Kidney (tissue), 14 donors: ENCODE data around the gene MED28. TPM values are rescaled to one million over a fixed set of nuclear protein-coding genes. Genes with fewer than 3 reads are reported as not detected.

ENCODE experiments used
- DNase-seq, 5 donors: peaks; one replicate each; pipeline ENCODE4 v3.0.0-alpha.2; 2013 to 2020
- FAIRE-seq: peaks from 2 replicates; lab custom pipeline; 2012; peaks lifted over from hg19 to GRCh38; lab: Jason Lieb, UNC
- H3K27ac ChIP-seq, 2 donors: one replicate each; pipeline ENCODE4 v1.7.0; 2013; ENCODE audit warnings: low read depth in 2 of 2, low read length in 2 of 2, inconsistent platforms in 1 of 2
- H3K27me3 ChIP-seq: one replicate; pipeline ENCODE4 v1.7.1; 2013; ENCODE audit warnings: low read length, inconsistent platforms; ENCODE audit not compliant: control insufficient read depth, insufficient read depth
- H3K36me3 ChIP-seq, 3 donors: one replicate each; pipeline versions ENCODE4 v1.7.0 to v1.7.1; 2013; ENCODE audit warnings: low read length in 3 of 3, control low read depth in 1 of 3, inconsistent platforms in 1 of 3; ENCODE audit not compliant: insufficient read depth in 3 of 3, control insufficient read depth in 2 of 3
- H3K4me1 ChIP-seq, 3 donors: one replicate each; pipeline versions ENCODE4 v1.7.0 to v1.7.1; 2013; ENCODE audit warnings: low read length in 3 of 3, inconsistent platforms in 1 of 3, low read depth in 1 of 3; ENCODE audit not compliant: control insufficient read depth in 2 of 3, insufficient read depth in 2 of 3
- H3K4me3 ChIP-seq, 3 donors: one replicate each; pipeline versions ENCODE4 v1.7.0 to v1.8.1; 2013; ENCODE audit warnings: low read length in 3 of 3, control low read depth in 1 of 3, inconsistent platforms in 1 of 3
- H3K9ac ChIP-seq, 3 donors: one replicate each; pipeline versions ENCODE4 v1.7.0 to v1.7.1; 2013; ENCODE audit warnings: low read length in 3 of 3, control low read depth in 1 of 3, inconsistent platforms in 1 of 3
- H3K9me3 ChIP-seq, 3 donors: one replicate each; pipeline versions ENCODE4 v1.7.0 to v1.7.1; 2013; ENCODE audit warnings: low read length in 3 of 3, control low read depth in 1 of 3, inconsistent platforms in 1 of 3; ENCODE audit not compliant: control insufficient read depth in 2 of 3, insufficient read depth in 1 of 3
- intact Hi-C: fragments of 100-400 bp; cut with DNase I; formaldehyde crosslinking; loops from one replicate; pipeline ENCODE4 v1.11.1; 2022
- polyA plus RNA-seq: library from polyadenylated mRNA; stranded (reverse); fragments of 350-450 nt; fragmentation: Illumina TruSeq; extraction: RNeasy Lipid Tissue Mini Kit (QIAGEN cat#74804); gene quantifications from one replicate; pipeline ENCODE4 v1.2.3, GENCODE V29; 2014; ENCODE audit warnings: low read depth, low replicate concordance; ENCODE audit not compliant: insufficient read depth
- total RNA-seq: library from RNA; stranded (reverse); fragmentation: NEBNext Ultra II Directional; extraction: Animal tissue kit (Norgen Biotek cat#: 25700); gene quantifications from one replicate; pipeline ENCODE4 v1.2.1, GENCODE V29; 2021
- TF ChIP-seq, protein P1 (sequence below): IDR thresholded peaks from 3 replicates; pipeline ENCODE4 v1.5.1; 2012; ENCODE audit warnings: mild to moderate bottlenecking, moderate library complexity, borderline replicate concordance; ENCODE audit not compliant: insufficient read depth; ENCODE audit errors: extremely low read depth
- donor health status: control.
- donor health status: control.
- donor health status: control.
- donor health status: control.
- donor health status: control.
- donor health status: DM: yes; HTN: yes; CAD: no.
- donor health status: Normal renal cell carcinoma (clear cell type).

The MED28 gene
- total and polyA plus RNA-seq, 2 donors from 2014 or later = 26.1 to 45.2 TPM

DNA sequence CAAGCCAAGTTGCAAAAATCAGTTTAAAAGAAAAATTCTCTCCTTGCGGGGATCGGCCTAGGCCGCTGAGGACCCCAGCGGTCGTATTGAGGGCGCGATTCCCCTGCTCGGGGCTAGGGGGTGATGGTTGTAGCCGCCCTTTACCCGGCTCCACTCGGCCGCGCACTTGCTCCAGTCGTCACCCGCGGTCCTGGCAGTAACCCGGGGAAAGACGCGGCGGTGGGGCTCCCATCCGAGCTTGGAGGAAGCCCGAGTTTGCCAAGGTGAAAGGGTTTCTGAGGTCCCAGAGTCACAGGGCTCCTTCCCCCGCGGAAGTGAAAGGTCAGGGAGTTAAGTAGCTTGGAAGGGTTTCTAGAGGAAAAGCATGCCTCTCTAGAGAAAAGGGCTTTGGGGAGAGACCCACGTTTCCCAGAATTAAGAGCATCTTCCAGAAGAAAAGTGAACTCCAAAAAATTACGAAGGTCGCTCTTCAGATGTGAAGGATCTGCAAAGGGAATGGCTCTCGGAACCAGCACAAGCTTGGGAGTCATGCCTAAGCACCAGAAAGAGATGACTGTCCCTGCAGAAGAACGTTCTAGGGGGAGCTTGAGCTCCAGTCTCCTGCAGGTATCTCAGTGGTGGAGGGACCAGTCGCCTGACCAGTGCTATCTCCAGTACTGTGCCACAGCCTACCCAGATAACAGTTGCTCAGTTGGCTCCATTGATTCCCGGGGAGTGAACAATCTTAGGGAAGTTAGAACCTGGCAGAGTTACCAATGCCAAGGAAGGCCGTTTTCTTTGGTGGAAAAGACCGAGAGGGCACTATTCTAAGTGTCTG, 36.6 kb upstream of the MED28 start:
- Histone ChIP-seq H3K4me1 (peaks cover 0 to 19% (median 8%) of the 10 kb centered on the region in 3 donors), H3K36me3 (peaks cover 5 to 15% (median 8%) of the 10 kb centered on the region in 3 donors), H3K27ac (peak overlapping the region; percentile 98), H3K9ac (peak overlapping the region; percentile 29 to 90 (median 86)), H3K4me3 (peak overlapping the region; percentile 63 to 89 (median 69)), H3K27me3 (no peaks in the 10 kb centered on the region), H3K9me3 (no peaks in the 10 kb centered on the region)
- TF ChIP-seq, protein P1, sequence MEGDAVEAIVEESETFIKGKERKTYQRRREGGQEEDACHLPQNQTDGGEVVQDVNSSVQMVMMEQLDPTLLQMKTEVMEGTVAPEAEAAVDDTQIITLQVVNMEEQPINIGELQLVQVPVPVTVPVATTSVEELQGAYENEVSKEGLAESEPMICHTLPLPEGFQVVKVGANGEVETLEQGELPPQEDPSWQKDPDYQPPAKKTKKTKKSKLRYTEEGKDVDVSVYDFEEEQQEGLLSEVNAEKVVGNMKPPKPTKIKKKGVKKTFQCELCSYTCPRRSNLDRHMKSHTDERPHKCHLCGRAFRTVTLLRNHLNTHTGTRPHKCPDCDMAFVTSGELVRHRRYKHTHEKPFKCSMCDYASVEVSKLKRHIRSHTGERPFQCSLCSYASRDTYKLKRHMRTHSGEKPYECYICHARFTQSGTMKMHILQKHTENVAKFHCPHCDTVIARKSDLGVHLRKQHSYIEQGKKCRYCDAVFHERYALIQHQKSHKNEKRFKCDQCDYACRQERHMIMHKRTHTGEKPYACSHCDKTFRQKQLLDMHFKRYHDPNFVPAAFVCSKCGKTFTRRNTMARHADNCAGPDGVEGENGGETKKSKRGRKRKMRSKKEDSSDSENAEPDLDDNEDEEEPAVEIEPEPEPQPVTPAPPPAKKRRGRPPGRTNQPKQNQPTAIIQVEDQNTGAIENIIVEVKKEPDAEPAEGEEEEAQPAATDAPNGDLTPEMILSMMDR = no peak
- no peak for FAIRE-seq
- intact Hi-C loops = no loop called here
- peak in 3 of 5 donors; percentile 59 to 90 (median 77) for DNase-seq

DNA sequence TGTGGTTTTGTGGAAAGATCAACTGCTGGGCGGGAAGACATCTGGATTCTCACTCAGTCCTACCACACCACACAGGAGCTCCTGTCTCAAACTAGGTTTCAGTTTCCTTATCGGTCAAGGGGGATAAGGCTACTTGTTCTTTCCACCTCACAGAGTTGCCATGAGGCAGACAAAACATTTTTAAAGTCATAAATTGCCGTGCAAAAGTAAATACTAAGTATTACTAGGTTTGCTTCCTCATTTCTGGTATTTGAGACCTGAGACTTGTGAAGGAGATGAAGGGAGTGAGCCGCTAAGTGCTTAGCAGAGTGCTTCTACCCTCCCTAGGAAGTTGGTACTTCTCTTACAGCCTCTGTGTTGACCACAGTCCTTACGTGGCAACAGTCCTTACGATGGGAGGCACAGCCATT, 36.0 kb upstream of the MED28 start:
- Histone ChIP-seq H3K4me1 (peaks cover 0 to 19% (median 8%) of the 10 kb centered on the region in 3 donors), H3K4me3 (peak overlapping the region; percentile 63 to 89 (median 69)), H3K27me3 (no peaks in the 10 kb centered on the region), H3K36me3 (peaks cover 5 to 21% (median 13%) of the 10 kb centered on the region in 3 donors), H3K27ac (peak overlapping the region in 1 of 2 donors; percentile 98), H3K9me3 (no peaks in the 10 kb centered on the region), H3K9ac (peak overlapping the region in 2 of 3 donors; percentile 86 to 90)
- DNase-seq (no peak), FAIRE-seq (no peak)
- intact Hi-C loops = no loop called here
- TF ChIP-seq, protein P1 = no peak

DNA sequence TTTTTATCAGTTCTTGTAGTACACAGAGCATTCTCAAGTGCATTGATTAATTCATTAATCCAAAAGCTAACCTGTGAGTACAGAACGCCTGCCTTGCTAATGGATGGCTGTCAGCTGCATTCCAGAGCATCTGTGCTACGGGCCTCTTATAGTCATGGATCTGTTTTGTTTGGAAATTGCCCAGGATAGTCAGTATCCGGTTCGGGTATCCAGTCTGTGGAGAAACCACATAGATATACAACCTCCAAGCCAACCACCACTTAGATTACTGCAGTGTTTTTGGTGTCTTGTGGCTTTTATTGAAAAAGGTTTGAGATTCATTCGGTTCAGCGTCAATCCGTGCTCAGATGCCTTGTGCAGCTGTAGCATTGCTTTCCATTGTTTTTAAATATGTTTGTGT, 33.5 kb upstream of the MED28 start:
- H3K9me3 ChIP-seq = no peaks in the 10 kb centered on the region
- H3K9ac ChIP-seq = no peak overlapping the region
- TF ChIP-seq, protein P1 = no peak
- peaks cover 0 to 19% (median 8%) of the 10 kb centered on the region in 3 donors for H3K4me1 ChIP-seq
- intact Hi-C loops = no loop called here
- H3K27me3 ChIP-seq = no peaks in the 10 kb centered on the region
- peak overlapping the region in 1 of 2 donors; percentile 92 for H3K27ac ChIP-seq
- peaks cover 5 to 44% (median 27%) of the 10 kb centered on the region in 3 donors for H3K36me3 ChIP-seq
- no peak for FAIRE-seq
- no peak for DNase-seq
- no peak overlapping the region for H3K4me3 ChIP-seq
